CD4-positive, alpha-beta T cell treated with Interleukin-4 for 1 hour (primary cell): ENCODE data around the gene RPAP3.
"Not testable (repeated sequence)": the region's sequence is repeated elsewhere in the genome, so short reads cannot be mapped to it uniquely, and the experiment has no call there.

Source experiments
- DNase-seq, 2 donors: peaks; one replicate each; pipeline ENCODE4 v3.0.0-alpha.2; 2020 to 2022

The RPAP3 gene

GRCh38 chr12:47652521-47653234 lies 53.2 kb downstream of the RPAP3 start:
- no peak for DNase-seq

GRCh38 chr12:47651368-47652254 lies 54.2 kb downstream of the RPAP3 start:
- peak; percentile 58 to 78 for DNase-seq

GRCh38 chr12:47650469-47650868 lies 55.4 kb downstream of the RPAP3 start:
- no peak for DNase-seq

- DNase-seq = no peak
Observed at GRCh38 chr12:47649381-47649780, 56.4 kb downstream of the RPAP3 start.

- no peak for DNase-seq
Observed at GRCh38 chr12:47648056-47648579, 57.7 kb downstream of the RPAP3 start.

- DNase-seq = not testable (repeated sequence)
Observed at GRCh38 chr12:47642310-47642709, 63.5 kb downstream of the RPAP3 start.

GRCh38 chr12:47636908-47637780 lies 68.7 kb downstream of the RPAP3 start:
- peak; percentile 30 to 42 for DNase-seq

GRCh38 chr12:47635770-47636169 lies 70.1 kb downstream of the RPAP3 start:
- DNase-seq = not testable (repeated sequence)

- no peak for DNase-seq
Observed at GRCh38 chr12:47634127-47634526, 71.7 kb downstream of the RPAP3 start.

- DNase-seq = no peak
Observed at GRCh38 chr12:47621960-47622359, 83.9 kb downstream of the RPAP3 start.

- DNase-seq = no peak
Observed at GRCh38 chr12:47617476-47617875, 88.4 kb downstream of the RPAP3 start.

- DNase-seq = no peak
Observed at GRCh38 chr12:47616440-47616839, 89.4 kb downstream of the RPAP3 start.

- DNase-seq = no peak
Observed at GRCh38 chr12:47615711-47616110, 90.1 kb downstream of the RPAP3 start.

- DNase-seq = no peak
Observed at GRCh38 chr12:47614521-47614920, 91.3 kb downstream of the RPAP3 start.

- DNase-seq = no peak
Observed at GRCh38 chr12:47612953-47613352, 92.9 kb downstream of the RPAP3 start.

- DNase-seq = no peak
Observed at GRCh38 chr12:47611906-47612305, 93.9 kb downstream of the RPAP3 start.
